ENCODE measurements around the gene ASB13.
A peak's percentile ranks its signal among the peaks of the same experiment; 100 is the strongest.

Gene ASB13

GRCh38 chr10:5665373-5666007 is 905 bp downstream of the ASB13 start:
- DNase-seq (ENCODE audit: low read depth in 1 of 2, low spot score in 1 of 2), result no peak
- in situ Hi-C loops (cut with HindIII; ENCODE audit: low pct_unique_long_range_greater_than_20kb, low sequenced_read_pairs), result no loop called here
- no peak for TF ChIP-seq JUND (IDR thresholded peaks at IDR 0.05; ENCODE audit: low read depth)

GRCh38 chr10:5663692-5664427 is 2.5 kb downstream of the ASB13 start:
- no peak for TF ChIP-seq JUND (IDR thresholded peaks at IDR 0.05; ENCODE audit: low read depth)
- in situ Hi-C loops (cut with HindIII; ENCODE audit: low pct_unique_long_range_greater_than_20kb, low sequenced_read_pairs), result no loop called here
- peak in 1 of 2 experiments; percentile 63 for DNase-seq (ENCODE audit: low read depth in 1 of 2, low spot score in 1 of 2)

- in situ Hi-C loops (cut with HindIII; ENCODE audit: low pct_unique_long_range_greater_than_20kb, low sequenced_read_pairs), result no loop called here
- no peak for TF ChIP-seq JUND (IDR thresholded peaks at IDR 0.05; ENCODE audit: low read depth)
Observed at GRCh38 chr10:5662708-5663579, 3.5 kb downstream of the ASB13 start.

GRCh38 chr10:5661043-5661442 is 5.4 kb downstream of the ASB13 start:
- no peak for TF ChIP-seq JUND (IDR thresholded peaks at IDR 0.05; ENCODE audit: low read depth)
- in situ Hi-C loops (cut with HindIII; ENCODE audit: low pct_unique_long_range_greater_than_20kb, low sequenced_read_pairs), result no loop called here
- DNase-seq (ENCODE audit: low read depth in 1 of 2, low spot score in 1 of 2), result no peak

More at GRCh38 chr10:5662708-5663579, 3.5 kb downstream of the ASB13 start:
- DNase-seq (ENCODE audit: low read depth in 1 of 2, low spot score in 1 of 2), result no peak

- TF ChIP-seq JUND (IDR thresholded peaks at IDR 0.05; ENCODE audit: low read depth), result no peak; the same call in 1 of the 2 replicates
- peak; percentile 45 to 91 for DNase-seq (ENCODE audit: low read depth in 1 of 2, low spot score in 1 of 2)
Observed at GRCh38 chr10:5659702-5660528, 6.5 kb downstream of the ASB13 start.

GRCh38 chr10:5658871-5659618 is 7.3 kb downstream of the ASB13 start:
- no peak for DNase-seq (ENCODE audit: low read depth in 1 of 2, low spot score in 1 of 2)
- in situ Hi-C loops (cut with HindIII; ENCODE audit: low pct_unique_long_range_greater_than_20kb, low sequenced_read_pairs), result no loop called here
- no peak for TF ChIP-seq JUND (IDR thresholded peaks at IDR 0.05; ENCODE audit: low read depth)

More at GRCh38 chr10:5659702-5660528, 6.5 kb downstream of the ASB13 start:
- in situ Hi-C loops (cut with HindIII; ENCODE audit: low pct_unique_long_range_greater_than_20kb, low sequenced_read_pairs), result no loop called here

GRCh38 chr10:5656737-5657579 is 9.4 kb downstream of the ASB13 start:
- no peak for TF ChIP-seq JUND (IDR thresholded peaks at IDR 0.05; ENCODE audit: low read depth)
- DNase-seq (ENCODE audit: low read depth in 1 of 2, low spot score in 1 of 2), result peak in 1 of 2 experiments; percentile 65
- in situ Hi-C loops (cut with HindIII; ENCODE audit: low pct_unique_long_range_greater_than_20kb, low sequenced_read_pairs), result no loop called here

GRCh38 chr10:5655121-5655520 is 11.3 kb downstream of the ASB13 start:
- in situ Hi-C loops (cut with HindIII; ENCODE audit: low pct_unique_long_range_greater_than_20kb, low sequenced_read_pairs), result no loop called here

GRCh38 chr10:5654218-5654755 is 12.1 kb downstream of the ASB13 start:
- peak in 1 of 2 experiments; percentile 73 for DNase-seq (ENCODE audit: low read depth in 1 of 2, low spot score in 1 of 2)
- in situ Hi-C loops (cut with HindIII; ENCODE audit: low pct_unique_long_range_greater_than_20kb, low sequenced_read_pairs), result no loop called here
- no peak for TF ChIP-seq JUND (IDR thresholded peaks at IDR 0.05; ENCODE audit: low read depth)

More at GRCh38 chr10:5655121-5655520, 11.3 kb downstream of the ASB13 start:
- no peak for DNase-seq (ENCODE audit: low read depth in 1 of 2, low spot score in 1 of 2)
- TF ChIP-seq JUND (IDR thresholded peaks at IDR 0.05; ENCODE audit: low read depth), result no peak

GRCh38 chr10:5652746-5653145 is 13.6 kb downstream of the ASB13 start:
- in situ Hi-C loops (cut with HindIII; ENCODE audit: low pct_unique_long_range_greater_than_20kb, low sequenced_read_pairs), result no loop called here
- DNase-seq (ENCODE audit: low read depth in 1 of 2, low spot score in 1 of 2), result no peak
- TF ChIP-seq JUND (IDR thresholded peaks at IDR 0.05; ENCODE audit: low read depth), result no peak

Data from T47D (cell line).